ENCODE measurements around the gene FLOT2.
A peak's percentile ranks its signal among the peaks of the same experiment; 100 is the strongest.
"Not testable (repeated sequence)": the region's sequence is repeated elsewhere in the genome, so short reads cannot be mapped to it uniquely, and the experiment has no call there.

Gene FLOT2

GRCh38 chr17:28895794-28896447 is 1.6 kb downstream of the FLOT2 start:
- DNase-seq, result no peak

- DNase-seq, result not testable (repeated sequence)
Observed at GRCh38 chr17:28893248-28894183, 4.0 kb downstream of the FLOT2 start.

- no peak for DNase-seq
Observed at GRCh38 chr17:28892024-28892423, 5.5 kb downstream of the FLOT2 start.

GRCh38 chr17:28891201-28891600 is 6.3 kb downstream of the FLOT2 start:
- no peak for DNase-seq

GRCh38 chr17:28889996-28890395 is 7.5 kb downstream of the FLOT2 start:
- no peak for DNase-seq

- no peak for DNase-seq
Observed at GRCh38 chr17:28888832-28889231, 8.7 kb downstream of the FLOT2 start.

- DNase-seq, result no peak
Observed at GRCh38 chr17:28887871-28888471, 9.6 kb downstream of the FLOT2 start.

GRCh38 chr17:28885951-28886350 is 11.6 kb downstream of the FLOT2 start:
- DNase-seq, result no peak

GRCh38 chr17:28885363-28885762 is 12.2 kb downstream of the FLOT2 start:
- DNase-seq, result no peak

- DNase-seq, result no peak
Observed at GRCh38 chr17:28883967-28884702, 13.4 kb downstream of the FLOT2 start.

GRCh38 chr17:28882154-28882895 is 15.2 kb downstream of the FLOT2 start:
- DNase-seq, result no peak

- DNase-seq, result no peak
Observed at GRCh38 chr17:28881533-28882056, 15.9 kb downstream of the FLOT2 start.

- no peak for DNase-seq
Observed at GRCh38 chr17:28880572-28880945, 17.0 kb downstream of the FLOT2 start.

- DNase-seq, result no peak
Observed at GRCh38 chr17:28879886-28880571, 17.5 kb downstream of the FLOT2 start.

- DNase-seq, result peak; percentile 81
Observed at GRCh38 chr17:28878981-28879380, 18.6 kb downstream of the FLOT2 start.

- no peak for DNase-seq
Observed at GRCh38 chr17:28878158-28878910, 19.2 kb downstream of the FLOT2 start.

- not testable (repeated sequence) for DNase-seq
Observed at GRCh38 chr17:28877150-28877711, 20.3 kb downstream of the FLOT2 start.

- DNase-seq, result no peak
Observed at GRCh38 chr17:28875848-28876550, 21.5 kb downstream of the FLOT2 start.

GRCh38 chr17:28874750-28875149 is 22.8 kb downstream of the FLOT2 start:
- DNase-seq, result no peak

GRCh38 chr17:28873839-28874238 is 23.7 kb downstream of the FLOT2 start:
- DNase-seq, result no peak

All from NCI-H510A treated with DMSO at 0.1 percent for 48 hours (cell line).